ENCODE measurements around the gene ELK3.
A peak's percentile ranks its signal among the peaks of the same experiment; 100 is the strongest.

Gene ELK3

DNA sequence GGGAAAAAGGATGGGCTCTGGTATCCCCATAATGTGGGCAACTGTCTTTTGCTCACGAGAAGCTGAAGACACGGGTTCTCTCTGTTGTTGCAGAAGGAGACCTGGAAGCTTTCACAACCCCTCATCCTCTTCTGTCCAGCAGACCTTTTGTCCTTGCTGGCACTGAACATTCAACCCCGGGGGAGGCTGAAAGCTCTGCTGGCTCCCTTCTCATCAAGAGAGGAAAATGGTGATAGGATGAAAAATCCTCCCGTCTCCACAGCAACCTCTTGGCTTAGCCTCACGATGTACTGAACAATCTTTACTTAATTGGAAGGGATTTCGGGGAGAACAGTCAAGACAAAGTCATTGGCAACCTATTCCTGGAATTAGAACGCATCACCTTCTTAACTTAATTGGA lies 39.0 kb downstream of the ELK3 start:
- no peaks in the 10 kb centered on the region for H3K27me3 ChIP-seq (ENCODE audit: control insufficient read depth in 3 of 3, insufficient read depth in 3 of 3, low read depth in 1 of 3, low read length in 3 of 3)
- no peak overlapping the region for H2BK5ac ChIP-seq (ENCODE audit: low read length)
- no peak for DNase-seq (ENCODE audit: low spot score)
- no peak overlapping the region for H3K14ac ChIP-seq (ENCODE audit: low read length)
- no peaks in the 10 kb centered on the region for H3K36me3 ChIP-seq (replicated peaks in 1 of 2; ENCODE audit: control insufficient read depth in 2 of 2, insufficient read depth in 2 of 2, low read length in 2 of 2)
- H3K18ac ChIP-seq (ENCODE audit: low read length) = no peak overlapping the region
- no peak overlapping the region for H2BK12ac ChIP-seq (ENCODE audit: low read length)
- no peak overlapping the region for H4K8ac ChIP-seq (ENCODE audit: low read depth, low read length)
- H4K91ac ChIP-seq (ENCODE audit: low read depth, low read length, poor library complexity) = no peak overlapping the region
- no peak overlapping the region for H3K27ac ChIP-seq (replicated peaks; ENCODE audit: low read length)
- no peak overlapping the region for H2BK15ac ChIP-seq (ENCODE audit: low read length)
- H3K9me3 ChIP-seq (replicated peaks in 1 of 2; ENCODE audit: control insufficient read depth in 2 of 2, insufficient read depth in 1 of 2, low read depth in 1 of 2, low read length in 2 of 2) = no peaks in the 10 kb centered on the region
- no CpG with 5 or more reads among the region's 7 CpGs for WGBS, 2 donors (ENCODE audit: extremely low coverage in 2 of 2, insufficient read length in 2 of 2, insufficient replicate concordance in 1 of 2)
- no peak overlapping the region for H3K4me3 ChIP-seq (ENCODE audit: low read length in 2 of 2)
- no peak overlapping the region for H3K4me2 ChIP-seq (ENCODE audit: insufficient read depth, low read length, poor library complexity, severe bottlenecking)
- no peak overlapping the region for H3K9ac ChIP-seq (ENCODE audit: low read depth, low read length, poor library complexity)
- no peaks in the 10 kb centered on the region for H3K79me1 ChIP-seq (ENCODE audit: low read depth, low read length)
- H3K4me1 ChIP-seq (ENCODE audit: control insufficient read depth in 2 of 2, insufficient read depth in 1 of 2, low read depth in 1 of 2, low read length in 2 of 2) = peaks cover 0 to 2% of the 10 kb centered on the region in 2 donors
- no peak overlapping the region for H3K23ac ChIP-seq (ENCODE audit: low read depth, low read length, poor library complexity)
- H2BK120ac ChIP-seq (ENCODE audit: low read depth, low read length) = no peak overlapping the region
- H2AFZ ChIP-seq (ENCODE audit: low read length) = no peak overlapping the region
- no peak overlapping the region for H2AK5ac ChIP-seq (ENCODE audit: low read depth, low read length)
- H3K4ac ChIP-seq (ENCODE audit: low read length) = no peak overlapping the region

DNA sequence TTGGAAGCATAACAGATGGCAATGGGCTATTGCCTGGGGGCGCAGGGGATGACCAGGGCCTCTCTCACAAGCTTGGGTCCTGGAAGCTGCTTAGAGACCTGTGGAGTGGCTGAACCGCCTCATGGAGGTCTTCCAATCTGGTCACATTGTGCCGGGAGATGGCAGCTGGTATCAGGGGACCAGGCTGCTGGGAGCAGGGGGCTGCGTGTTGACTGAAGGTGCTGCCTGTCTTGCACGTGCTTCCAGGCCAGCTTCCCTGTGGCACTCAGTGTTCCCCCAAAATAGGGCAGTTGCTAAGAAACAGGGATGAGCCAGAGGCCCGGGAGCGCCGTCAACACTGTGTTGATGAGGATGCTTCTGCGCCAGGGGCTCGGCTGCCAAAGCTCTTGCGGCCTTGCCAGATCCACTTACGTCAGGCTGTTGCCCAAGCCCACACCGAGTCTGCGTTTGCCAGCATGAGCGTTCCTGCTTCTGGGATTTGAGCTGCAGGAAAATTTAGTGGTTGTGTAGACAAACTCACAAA lies 39.8 kb downstream of the ELK3 start:
- WGBS, 2 donors (ENCODE audit: extremely low coverage in 2 of 2, insufficient read length in 2 of 2, insufficient replicate concordance in 1 of 2) = no CpG with 5 or more reads among the region's 15 CpGs
- no peaks in the 10 kb centered on the region for H3K79me1 ChIP-seq (ENCODE audit: low read depth, low read length)
- H3K9me3 ChIP-seq (replicated peaks in 1 of 2; ENCODE audit: control insufficient read depth in 2 of 2, insufficient read depth in 1 of 2, low read depth in 1 of 2, low read length in 2 of 2) = no peaks in the 10 kb centered on the region
- H3K27me3 ChIP-seq (ENCODE audit: control insufficient read depth in 3 of 3, insufficient read depth in 3 of 3, low read depth in 1 of 3, low read length in 3 of 3) = no peaks in the 10 kb centered on the region
- peak overlapping the region; percentile 70 for H3K18ac ChIP-seq (ENCODE audit: low read length)
- H2BK5ac ChIP-seq (ENCODE audit: low read length) = no peak overlapping the region
- H3K27ac ChIP-seq (replicated peaks; ENCODE audit: low read length) = no peak overlapping the region
- H2BK120ac ChIP-seq (ENCODE audit: low read depth, low read length) = no peak overlapping the region
- H3K36me3 ChIP-seq (replicated peaks in 1 of 2; ENCODE audit: control insufficient read depth in 2 of 2, insufficient read depth in 2 of 2, low read length in 2 of 2) = no peaks in the 10 kb centered on the region
- H2AK5ac ChIP-seq (ENCODE audit: low read depth, low read length) = no peak overlapping the region
- H3K4ac ChIP-seq (ENCODE audit: low read length) = no peak overlapping the region
- no peak overlapping the region for H2BK15ac ChIP-seq (ENCODE audit: low read length)
- no peak overlapping the region for H2BK12ac ChIP-seq (ENCODE audit: low read length)
- peak overlapping the region; percentile 68 for H3K23ac ChIP-seq (ENCODE audit: low read depth, low read length, poor library complexity)
- no peak overlapping the region for H3K4me3 ChIP-seq (ENCODE audit: low read length in 2 of 2)
- H3K4me2 ChIP-seq (ENCODE audit: insufficient read depth, low read length, poor library complexity, severe bottlenecking) = no peak overlapping the region
- DNase-seq (ENCODE audit: low spot score) = no peak
- H3K9ac ChIP-seq (ENCODE audit: low read depth, low read length, poor library complexity) = no peak overlapping the region
- no peak overlapping the region for H4K91ac ChIP-seq (ENCODE audit: low read depth, low read length, poor library complexity)
- no peak overlapping the region for H2AFZ ChIP-seq (ENCODE audit: low read length)
- no peak overlapping the region for H4K8ac ChIP-seq (ENCODE audit: low read depth, low read length)
- H3K4me1 ChIP-seq (ENCODE audit: control insufficient read depth in 2 of 2, insufficient read depth in 1 of 2, low read depth in 1 of 2, low read length in 2 of 2) = peaks cover 0 to 2% of the 10 kb centered on the region in 2 donors
- H3K14ac ChIP-seq (ENCODE audit: low read length) = no peak overlapping the region

- Histone ChIP-seq H4K8ac (ENCODE audit: low read depth, low read length) (no peak overlapping the region), H3K4me1 (ENCODE audit: control insufficient read depth in 2 of 2, insufficient read depth in 1 of 2, low read depth in 1 of 2, low read length in 2 of 2) (peaks cover 2 to 3% of the 10 kb centered on the region in 2 donors), H3K79me1 (ENCODE audit: low read depth, low read length) (no peaks in the 10 kb centered on the region), H2BK120ac (ENCODE audit: low read depth, low read length) (no peak overlapping the region), H2BK12ac (ENCODE audit: low read length) (no peak overlapping the region), H3K14ac (ENCODE audit: low read length) (peak overlapping the region; percentile 47), H3K9ac (ENCODE audit: low read depth, low read length, poor library complexity) (no peak overlapping the region), H2AK5ac (ENCODE audit: low read depth, low read length) (no peak overlapping the region), H3K27me3 (ENCODE audit: control insufficient read depth in 3 of 3, insufficient read depth in 3 of 3, low read depth in 1 of 3, low read length in 3 of 3) (no peaks in the 10 kb centered on the region), H2BK15ac (ENCODE audit: low read length) (no peak overlapping the region), H3K4me3 (ENCODE audit: low read length in 2 of 2) (no peak overlapping the region), H3K4me2 (ENCODE audit: insufficient read depth, low read length, poor library complexity, severe bottlenecking) (no peak overlapping the region), H3K4ac (ENCODE audit: low read length) (no peak overlapping the region), H2BK5ac (ENCODE audit: low read length) (no peak overlapping the region), H3K9me3 (replicated peaks in 1 of 2; ENCODE audit: control insufficient read depth in 2 of 2, insufficient read depth in 1 of 2, low read depth in 1 of 2, low read length in 2 of 2) (no peaks in the 10 kb centered on the region), H4K91ac (ENCODE audit: low read depth, low read length, poor library complexity) (no peak overlapping the region), H3K18ac (ENCODE audit: low read length) (peak overlapping the region; percentile 15), H3K36me3 (replicated peaks in 1 of 2; ENCODE audit: control insufficient read depth in 2 of 2, insufficient read depth in 2 of 2, low read length in 2 of 2) (no peaks in the 10 kb centered on the region), H2AFZ (ENCODE audit: low read length) (no peak overlapping the region), H3K27ac (replicated peaks; ENCODE audit: low read length) (no peak overlapping the region), H3K23ac (ENCODE audit: low read depth, low read length, poor library complexity) (no peak overlapping the region)
- no CpG with 5 or more reads among the region's 22 CpGs for WGBS, 2 donors (ENCODE audit: extremely low coverage in 2 of 2, insufficient read length in 2 of 2, insufficient replicate concordance in 1 of 2)
- no peak for DNase-seq (ENCODE audit: low spot score)
Observed at GRCh38 chr12:96234591-96235483, 40.7 kb downstream of the ELK3 start.

DNA sequence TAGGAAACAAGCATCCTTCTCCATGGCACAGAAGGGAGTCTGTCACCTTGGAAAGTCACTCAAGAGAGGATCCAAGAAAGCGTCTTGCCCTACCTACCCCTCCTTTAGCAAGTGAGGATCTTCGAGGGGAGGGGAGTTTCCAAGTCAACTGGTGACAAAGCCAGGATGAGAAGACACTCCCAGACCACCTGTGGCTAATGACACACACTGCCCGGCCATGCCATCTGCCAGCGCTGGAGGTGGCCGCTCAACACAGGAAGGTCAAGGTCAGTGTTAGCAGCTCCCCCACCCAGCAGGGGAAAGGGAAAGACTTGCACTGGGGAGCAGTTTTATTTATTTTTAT lies 41.3 kb downstream of the ELK3 start:
- WGBS, 2 donors (ENCODE audit: extremely low coverage in 2 of 2, insufficient read length in 2 of 2, insufficient replicate concordance in 1 of 2) = no CpG with 5 or more reads among the region's 5 CpGs
- Histone ChIP-seq H3K36me3 (replicated peaks in 1 of 2; ENCODE audit: control insufficient read depth in 2 of 2, insufficient read depth in 2 of 2, low read length in 2 of 2) (no peaks in the 10 kb centered on the region), H2BK120ac (ENCODE audit: low read depth, low read length) (no peak overlapping the region), H3K9me3 (replicated peaks in 1 of 2; ENCODE audit: control insufficient read depth in 2 of 2, insufficient read depth in 1 of 2, low read depth in 1 of 2, low read length in 2 of 2) (no peaks in the 10 kb centered on the region), H3K4me2 (ENCODE audit: insufficient read depth, low read length, poor library complexity, severe bottlenecking) (no peak overlapping the region), H2BK5ac (ENCODE audit: low read length) (no peak overlapping the region), H3K4ac (ENCODE audit: low read length) (no peak overlapping the region), H2AFZ (ENCODE audit: low read length) (no peak overlapping the region), H3K9ac (ENCODE audit: low read depth, low read length, poor library complexity) (no peak overlapping the region), H3K4me3 (ENCODE audit: low read length in 2 of 2) (no peak overlapping the region), H3K18ac (ENCODE audit: low read length) (no peak overlapping the region), H2BK12ac (ENCODE audit: low read length) (no peak overlapping the region), H2BK15ac (ENCODE audit: low read length) (no peak overlapping the region), H4K8ac (ENCODE audit: low read depth, low read length) (no peak overlapping the region), H3K14ac (ENCODE audit: low read length) (peak overlapping the region; percentile 47), H3K27me3 (ENCODE audit: control insufficient read depth in 3 of 3, insufficient read depth in 3 of 3, low read depth in 1 of 3, low read length in 3 of 3) (no peaks in the 10 kb centered on the region), H2AK5ac (ENCODE audit: low read depth, low read length) (no peak overlapping the region), H3K79me1 (ENCODE audit: low read depth, low read length) (no peaks in the 10 kb centered on the region), H3K4me1 (ENCODE audit: control insufficient read depth in 2 of 2, insufficient read depth in 1 of 2, low read depth in 1 of 2, low read length in 2 of 2) (peaks cover 3 to 9% of the 10 kb centered on the region in 2 donors), H4K91ac (ENCODE audit: low read depth, low read length, poor library complexity) (no peak overlapping the region), H3K23ac (ENCODE audit: low read depth, low read length, poor library complexity) (no peak overlapping the region), H3K27ac (replicated peaks; ENCODE audit: low read length) (no peak overlapping the region)
- no peak for DNase-seq (ENCODE audit: low spot score)

All from neuronal stem cell (in vitro differentiated cells).